Psoas muscle (tissue), 8 donors: ENCODE results near the gene DLGAP1. TPM values are rescaled to one million over a fixed set of nuclear protein-coding genes. Genes with fewer than 3 reads are reported as not detected.

Experiments used
- ATAC-seq, 4 donors: fragments of 200-7000 bp; cut with Tn5 transposase; one replicate each; pipeline ENCODE4 v1.9.1; 2020; ENCODE audit warnings: moderate library complexity in 3 of 4, mild to moderate bottlenecking in 2 of 4
- DNase-seq, 2 donors: peaks; one replicate each; pipeline ENCODE4 v3.0.0-alpha.2; 2020
- H3K27ac ChIP-seq: fragments of 200-600 bp; one replicate; pipeline ENCODE4 v1.8.0; 2022
- H3K27me3 ChIP-seq, 3 donors: fragments of 200-600 bp in 1 of 3; one replicate each; pipeline versions ENCODE4 v1.6.1 to v1.8.0; 2013 to 2022; ENCODE audit warnings: low read length in 2 of 3, mild to moderate bottlenecking in 2 of 3, moderate library complexity in 1 of 3; ENCODE audit not compliant: insufficient read depth in 3 of 3
- H3K36me3 ChIP-seq, 2 donors: fragments of 200-600 bp in 1 of 2; one replicate each; pipeline versions ENCODE4 v1.6.1 to v1.8.0; 2013 to 2022; ENCODE audit warnings: low read depth in 1 of 2, mild to moderate bottlenecking in 1 of 2, moderate library complexity in 1 of 2; ENCODE audit not compliant: insufficient read depth in 1 of 2
- H3K4me1 ChIP-seq: fragments of 200-600 bp; one replicate; pipeline ENCODE4 v1.8.0; 2022
- H3K4me3 ChIP-seq: fragments of 200-600 bp; one replicate; pipeline ENCODE4 v1.8.0; 2022; ENCODE audit warnings: mild to moderate bottlenecking
- H3K9me3 ChIP-seq: fragments of 200-600 bp; one replicate; pipeline ENCODE4 v1.8.0; 2022
- CTCF ChIP-seq: fragments of 200-600 bp; IDR thresholded peaks from one replicate; pipeline ENCODE4 v1.8.0; 2022; ENCODE audit warnings: antibody characterized with exemption
- WGBS, 3 donors: extraction: QIAGEN DNeasy Blood & Tissue Kit; methylation state at CpG; one replicate each; pipeline versions ENCODE4 v1.1.6 to v1.1.7; 2013; 5-methylcytosine and 5-hydroxymethylcytosine counted together
- intact Hi-C, 2 donors: fragments of 100-400 bp; cut with DNase I; formaldehyde crosslinking; loops; one replicate each; pipeline versions ENCODE4 v1.11.0 to v1.14.2; 2022
- polyA plus RNA-seq, 3 donors: library from polyadenylated mRNA; stranded (reverse); fragments of 200-250 nt; gene quantifications; one replicate each; pipeline ENCODE4 v1.2.3, GENCODE V29; 2013
- total RNA-seq, 4 donors: library from RNA; stranded (reverse); fragmentation: NEBNext Ultra II Directional in 2 of 4; extraction: Animal tissue kit (Norgen Biotek cat#: 25700) in 2 of 4; gene quantifications; one replicate each; pipeline versions ENCODE4 v1.2.1 to v1.2.4, GENCODE V29; 2021 to 2023
- donor health status: healthy with polysubstance abuse.
- donor health status: DM: no; HTN: no; CAD: no; lungs with moderate emphysema.
- donor health status: Bipolar disorder and iron deficiency.
- donor health status: healthy.
- donor health status: DM: yes; HTN: yes; CAD: no.
- donor health status: DM: no; HTN: no; CAD: no.
- donor health status: DM: no; HTN: no; CAD: no.
- donor health status: DM: yes; HTN: yes; CAD: no.

DLGAP1 gene
- total and polyA plus RNA-seq, 7 donors: 0.09 to 0.26 (median 0.16) TPM; not detected in 1

- Histone ChIP-seq H3K36me3 (no peaks in the 10 kb centered on the region), H3K27ac (no peak overlapping the region), H3K4me3 (no peak overlapping the region), H3K9me3 (no peaks in the 10 kb centered on the region), H3K4me1 (peaks cover 5% of the 10 kb centered on the region), H3K27me3 (no peaks in the 10 kb centered on the region)
- no peak for TF ChIP-seq CTCF
- ATAC-seq (no peak), DNase-seq (no peak)
- 80 to 85% (median 80%) methylated on average over 6 of the region's 6 CpGs for WGBS, 3 donors
- intact Hi-C loops: loop anchor here (2.0 to 5.0 kb wide), 3 partner anchors 42 to 382 kb away; no protein-coding TSS in a partner anchor
Measured at GRCh38 chr18:3664563-3665178, 790.4 kb downstream of the DLGAP1 start.

GRCh38 chr18:3663870-3664512, 791.1 kb downstream of the DLGAP1 start:
- no peak for ATAC-seq
- Histone ChIP-seq H3K4me3 (no peak overlapping the region), H3K4me1 (peaks cover 5% of the 10 kb centered on the region), H3K27me3 (no peaks in the 10 kb centered on the region), H3K27ac (no peak overlapping the region), H3K9me3 (no peaks in the 10 kb centered on the region), H3K36me3 (no peaks in the 10 kb centered on the region)
- 73 to 100% (median 88%) methylated on average over 2 of the region's 2 CpGs for WGBS, 3 donors
- TF ChIP-seq CTCF: no peak
- intact Hi-C loops: loop anchor here (2.0 to 5.0 kb wide), 3 partner anchors 42 to 381 kb away; no protein-coding TSS in a partner anchor
- no peak for DNase-seq

- H3K9me3 ChIP-seq: no peaks in the 10 kb centered on the region
- DNase-seq: no peak
- 84 to 93% (median 92%) methylated on average over 1 of the region's 1 CpG for WGBS, 3 donors
- H3K27me3 ChIP-seq: no peaks in the 10 kb centered on the region
- no peak overlapping the region for H3K4me3 ChIP-seq
- no peak overlapping the region for H3K27ac ChIP-seq
- intact Hi-C loops: loop anchor here (5.0 kb wide), 2 partner anchors 40 to 70 kb away; no protein-coding TSS in a partner anchor
- peaks cover 5% of the 10 kb centered on the region for H3K4me1 ChIP-seq
- no peak for ATAC-seq
- no peak for TF ChIP-seq CTCF
- no peaks in the 10 kb centered on the region for H3K36me3 ChIP-seq
Measured at GRCh38 chr18:3661989-3662388, 793.1 kb downstream of the DLGAP1 start.

GRCh38 chr18:3660739-3661515, 794.2 kb downstream of the DLGAP1 start:
- no peak for TF ChIP-seq CTCF
- DNase-seq (no peak), ATAC-seq (no peak)
- no peaks in the 10 kb centered on the region for H3K36me3 ChIP-seq
- H3K4me3 ChIP-seq: no peak overlapping the region
- H3K9me3 ChIP-seq: no peaks in the 10 kb centered on the region
- no peaks in the 10 kb centered on the region for H3K27me3 ChIP-seq
- intact Hi-C loops: loop anchor here (5.0 kb wide), 2 partner anchors 39 to 69 kb away; no protein-coding TSS in a partner anchor
- no peak overlapping the region for H3K27ac ChIP-seq
- peaks cover 3% of the 10 kb centered on the region for H3K4me1 ChIP-seq
- WGBS, 3 donors: 59 to 83% (median 83%) methylated on average over 4 of the region's 4 CpGs
